Calu3 (cell line): ENCODE results near the gene CPE. TPM values are rescaled to one million over a fixed set of nuclear protein-coding genes. Genes with fewer than 3 reads are reported as not detected.
A peak's percentile ranks its signal among the peaks of the same experiment; 100 is the strongest.

Experiments used
- BruUV-seq: library from RNA; stranded (reverse); fragments of 400-500 nt; replicated peaks from 2 replicates; lab custom pipeline; 2021; lab: Mats Ljungman, UMichigan
- CTCF ChIA-PET: fragments of 300-600 bp; sonication (Branson Sonifier 250); formaldehyde crosslinking; loops from one replicate; lab custom pipeline; 2022; ENCODE audit warnings: antibody characterized with exemption; lab: Charles Lee
- DNase-seq: peaks from one replicate; pipeline ENCODE4 v3.0.0; 2022
- H3K27ac Mint-ChIP-seq: one replicate; pipeline ENCODE4 v1.8.0; 2022; ENCODE audit warnings: mixed read lengths; ENCODE audit not compliant: unreplicated experiment
- H3K27me3 Mint-ChIP-seq: one replicate; pipeline ENCODE4 v1.8.0; 2022; ENCODE audit warnings: mixed read lengths; ENCODE audit not compliant: unreplicated experiment
- H3K36me3 Mint-ChIP-seq: one replicate; pipeline ENCODE4 v1.8.0; 2022; ENCODE audit warnings: mild to moderate bottlenecking, moderate library complexity, mixed read lengths; ENCODE audit not compliant: insufficient read depth, unreplicated experiment
- H3K4me1 Mint-ChIP-seq: one replicate; pipeline ENCODE4 v1.8.0; 2022; ENCODE audit warnings: mild to moderate bottlenecking, low read depth, mixed read lengths; ENCODE audit not compliant: unreplicated experiment
- H3K4me3 Mint-ChIP-seq: one replicate; pipeline ENCODE4 v1.8.0; 2022; ENCODE audit warnings: mild to moderate bottlenecking, low read depth, moderate library complexity, mixed read lengths; ENCODE audit not compliant: unreplicated experiment
- H3K9me3 Mint-ChIP-seq: one replicate; pipeline ENCODE4 v1.8.0; 2022; ENCODE audit warnings: low read depth, mixed read lengths; ENCODE audit not compliant: unreplicated experiment
- CTCF ChIP-seq: fragments of 200-600 bp; IDR thresholded peaks from one replicate; pipeline ENCODE4 v1.8.0; 2022; ENCODE audit warnings: antibody characterized with exemption; ENCODE audit not compliant: unreplicated experiment
- intact Hi-C: fragments of 100-400 bp; cut with micrococcal nuclease; formaldehyde crosslinking; loops from one replicate; pipeline ENCODE4 v1.10.0; 2022; ENCODE audit not compliant: unreplicated experiment
- total RNA-seq: library from RNA; stranded (reverse); gene quantifications from 2 replicates; pipeline ENCODE4 v1.2.3, GENCODE V29; 2022

Gene CPE
- total RNA-seq, 1 experiment from 2014 or later = 4.7 TPM

- BruUV-seq = no TSS peak
- CTCF ChIA-PET = interaction anchor here (1.3 kb wide), 1 partner anchor 333 kb away, joined by 3 read pairs; no protein-coding TSS in a partner anchor
- H3K27ac Mint-ChIP-seq = no peak overlapping the region
- no peak for TF ChIP-seq CTCF
- intact Hi-C loops = loop anchor here (1.0 to 10.0 kb wide), 3 partner anchors 108 to 690 kb away; no protein-coding TSS in a partner anchor
- no peaks in the 10 kb centered on the region for H3K9me3 Mint-ChIP-seq
- no peak for DNase-seq
- no peaks in the 10 kb centered on the region for H3K36me3 Mint-ChIP-seq
- H3K4me1 Mint-ChIP-seq = no peaks in the 10 kb centered on the region
- H3K4me3 Mint-ChIP-seq = no peak overlapping the region
- no peaks in the 10 kb centered on the region for H3K27me3 Mint-ChIP-seq
Observed at GRCh38 chr4:165464376-165464775, 85.6 kb downstream of the CPE start.

DNA sequence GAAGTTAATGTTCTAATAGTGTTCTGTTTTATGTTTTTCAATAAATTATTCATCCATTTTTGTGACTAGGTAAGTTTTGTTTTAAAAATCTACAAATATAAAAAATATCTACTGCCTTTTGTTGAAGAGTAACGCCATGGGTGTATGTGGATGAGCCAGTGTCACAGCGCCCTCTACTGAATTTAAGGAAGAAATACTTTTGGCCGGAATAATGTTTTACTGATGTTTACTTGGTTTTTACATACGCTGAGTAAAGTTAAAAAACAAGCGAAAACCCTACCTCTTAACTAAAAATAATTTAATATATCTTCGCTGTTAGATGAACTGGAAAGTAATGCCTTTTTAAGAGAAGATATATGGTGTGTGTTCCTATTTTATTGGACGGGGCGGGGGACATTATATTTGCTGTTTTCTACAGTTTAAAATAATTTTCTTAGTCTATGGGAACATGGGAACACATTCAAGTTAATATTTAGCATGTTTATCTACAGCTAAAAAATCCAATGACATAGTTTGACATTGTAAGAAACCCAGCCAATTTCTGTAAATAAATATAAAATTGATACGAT is 86.1 kb downstream of the CPE start:
- no peak for DNase-seq
- CTCF ChIA-PET = interaction anchor here (1.3 kb wide), 1 partner anchor 334 kb away, joined by 3 read pairs; no protein-coding TSS in a partner anchor
- Mint-ChIP-seq H3K27me3 (no peaks in the 10 kb centered on the region), H3K4me3 (no peak overlapping the region), H3K27ac (no peak overlapping the region), H3K36me3 (no peaks in the 10 kb centered on the region), H3K4me1 (no peaks in the 10 kb centered on the region), H3K9me3 (no peaks in the 10 kb centered on the region)
- no TSS peak for BruUV-seq
- intact Hi-C loops = loop anchor here (1.0 to 10.0 kb wide), 3 partner anchors 109 to 690 kb away; no protein-coding TSS in a partner anchor
- peak; percentile 17 for TF ChIP-seq CTCF

DNA sequence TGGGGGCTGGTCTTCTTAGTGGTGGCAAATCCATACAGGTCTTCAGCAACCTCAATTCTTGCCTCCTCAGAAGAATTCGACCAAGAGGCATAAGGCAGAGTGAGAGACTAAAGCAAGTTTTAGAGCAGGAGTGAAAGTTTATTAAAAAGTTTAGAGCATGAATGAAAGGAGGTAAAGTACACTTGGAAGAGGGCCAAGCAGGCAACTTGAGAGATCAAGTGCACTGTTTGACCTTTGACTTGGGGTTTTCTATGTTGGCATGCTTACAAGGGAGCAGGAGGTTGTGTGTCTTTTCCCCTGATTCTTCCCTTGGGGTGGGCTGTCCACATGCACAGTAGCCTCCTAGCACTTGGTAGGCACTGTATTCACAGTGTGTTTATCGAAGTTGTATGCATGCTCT is 91.2 kb downstream of the CPE start:
- no peak for TF ChIP-seq CTCF
- BruUV-seq = no TSS peak
- Mint-ChIP-seq H3K27me3 (no peaks in the 10 kb centered on the region), H3K4me1 (no peaks in the 10 kb centered on the region), H3K27ac (no peak overlapping the region), H3K36me3 (no peaks in the 10 kb centered on the region), H3K9me3 (no peaks in the 10 kb centered on the region), H3K4me3 (no peak overlapping the region)
- DNase-seq = no peak
- intact Hi-C loops = no loop called here
- CTCF ChIA-PET = no interaction called here

GRCh38 chr4:165472943-165473676 is 94.3 kb downstream of the CPE start:
- BruUV-seq = no TSS peak
- CTCF ChIA-PET = no interaction called here
- H3K9me3 Mint-ChIP-seq = peaks cover 2% of the 10 kb centered on the region

More at GRCh38 chr4:165472943-165473676, 94.3 kb downstream of the CPE start:
- no peak for DNase-seq
- peaks cover 10% of the 10 kb centered on the region for H3K4me1 Mint-ChIP-seq
- peaks cover 3% of the 10 kb centered on the region for H3K36me3 Mint-ChIP-seq
- no peak overlapping the region for H3K27ac Mint-ChIP-seq
- intact Hi-C loops = no loop called here
- TF ChIP-seq CTCF = no peak
- H3K4me3 Mint-ChIP-seq = no peak overlapping the region
- H3K27me3 Mint-ChIP-seq = no peaks in the 10 kb centered on the region
